Activated CD4-positive, alpha-beta T cell treated with anti-CD3 and anti-CD28 coated beads for 36 hours (primary cell): Measurements from ENCODE around the gene KRT77. TPM values are rescaled to one million over a fixed set of nuclear protein-coding genes. Genes with fewer than 3 reads are reported as not detected.

Experiments
- ATAC-seq: fragments of 200-7000 bp; cut with Tn5 transposase; one replicate; pipeline ENCODE4 v1.10.0; 2021; ENCODE audit warnings: mild to moderate bottlenecking, moderate library complexity
- CTCF ChIA-PET: fragments of 350-600 bp; sonication (Branson Sonifier 250); formaldehyde crosslinking; loops from one replicate; lab custom pipeline; 2021; ENCODE audit warnings: antibody characterized with exemption; lab: Charles Lee
- POLR2A ChIA-PET: fragments of 350-600 bp; sonication (Branson Sonifier 250); formaldehyde crosslinking; loops from one replicate; lab custom pipeline; 2021; ENCODE audit warnings: antibody characterized with exemption, inconsistent platforms; lab: Charles Lee
- DNase-seq: peaks from one replicate; pipeline ENCODE4 v3.0.0-alpha.2; 2020
- H3K27ac Mint-ChIP-seq: one replicate; pipeline ENCODE4 v1.8.0; 2021; ENCODE audit warnings: mixed read lengths
- H3K27me3 Mint-ChIP-seq: one replicate; pipeline ENCODE4 v1.8.0; 2021; ENCODE audit warnings: mixed read lengths
- H3K36me3 Mint-ChIP-seq: one replicate; pipeline ENCODE4 v1.8.0; 2021; ENCODE audit warnings: low read depth, mixed read lengths
- H3K4me1 Mint-ChIP-seq: one replicate; pipeline ENCODE4 v1.8.0; 2021; ENCODE audit warnings: mixed read lengths
- H3K4me3 Mint-ChIP-seq: one replicate; pipeline ENCODE4 v1.8.0; 2021; ENCODE audit warnings: mild to moderate bottlenecking, moderate library complexity, mixed read lengths
- H3K9me3 Mint-ChIP-seq: one replicate; pipeline ENCODE4 v1.8.0; 2021; ENCODE audit warnings: low read depth, mixed read lengths
- intact Hi-C, 2 experiments: fragments of 100-400 bp; cut with DNase I in 1 of 2; cut with micrococcal nuclease in 1 of 2; formaldehyde crosslinking; loops; one replicate each; pipeline versions ENCODE4 v1.14.2 to v1.15.1; 2022 to 2024; cut with DNase I, micrococcal nuclease
- total RNA-seq, 2 experiments: library from RNA; stranded (reverse); gene quantifications; one replicate each; pipeline ENCODE4 v1.2.3, GENCODE V29; 2021

The KRT77 gene
- total RNA-seq, 2 experiments from 2014 or later = not detected

DNA sequence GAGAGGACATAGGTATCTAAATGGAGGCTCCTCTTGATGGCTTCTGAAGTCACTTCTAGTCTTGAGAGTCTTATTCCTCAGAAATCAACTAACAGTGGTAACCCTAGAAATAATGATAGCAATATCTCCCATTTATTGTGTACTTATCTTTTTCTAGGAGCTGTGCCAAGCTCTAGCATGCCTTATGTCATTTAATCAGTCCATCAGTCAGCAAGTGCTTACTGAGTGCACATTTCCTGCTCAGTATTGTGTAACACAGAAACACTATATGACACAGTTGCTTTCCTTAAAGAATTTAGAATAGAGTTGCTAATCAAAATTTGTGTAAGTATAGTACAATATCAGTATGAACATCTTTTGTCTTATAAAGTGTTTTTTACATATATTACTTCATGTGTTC, 37.3 kb upstream of the KRT77 start:
- DNase-seq = no peak
- no peaks in the 10 kb centered on the region for H3K27me3 Mint-ChIP-seq
- no peaks in the 10 kb centered on the region for H3K36me3 Mint-ChIP-seq
- ChIA-PET CTCF (interaction anchor here (0.7 kb wide), 1 partner anchor 107 kb away, joined by 4 read pairs; no protein-coding TSS in a partner anchor), POLR2A (no interaction called here)
- H3K4me1 Mint-ChIP-seq = no peaks in the 10 kb centered on the region
- ATAC-seq = no peak
- H3K4me3 Mint-ChIP-seq = no peak overlapping the region
- H3K27ac Mint-ChIP-seq = no peak overlapping the region
- intact Hi-C loops = no loop called here
- no peaks in the 10 kb centered on the region for H3K9me3 Mint-ChIP-seq

DNA sequence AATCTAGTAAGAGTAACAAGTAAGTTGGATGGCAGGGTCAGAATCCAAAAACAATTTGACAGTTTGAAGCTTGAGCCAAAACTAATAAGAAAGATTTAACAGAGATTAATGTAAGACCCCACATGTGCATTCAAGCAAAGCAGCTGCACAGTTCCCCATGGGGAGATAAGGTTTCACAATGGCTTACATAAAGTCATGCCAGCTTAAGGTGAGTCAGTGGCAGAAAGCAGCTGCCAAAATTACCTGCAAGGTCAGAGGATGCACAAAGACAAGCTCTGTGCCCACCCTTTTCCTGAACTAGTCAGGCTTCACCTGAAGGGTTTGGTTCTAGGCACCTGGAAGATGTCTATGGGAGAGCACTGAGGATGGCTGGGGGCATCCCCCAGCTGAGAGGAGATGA, 36.6 kb upstream of the KRT77 start:
- Mint-ChIP-seq H3K4me1 (no peaks in the 10 kb centered on the region), H3K36me3 (no peaks in the 10 kb centered on the region), H3K4me3 (no peak overlapping the region), H3K27me3 (no peaks in the 10 kb centered on the region), H3K9me3 (no peaks in the 10 kb centered on the region), H3K27ac (no peak overlapping the region)
- ATAC-seq (no peak), DNase-seq (no peak)
- POLR2A ChIA-PET = no interaction called here
- intact Hi-C loops = no loop called here
- CTCF ChIA-PET = interaction anchor here (0.7 kb wide), 1 partner anchor 106 kb away, joined by 4 read pairs; no protein-coding TSS in a partner anchor

DNA sequence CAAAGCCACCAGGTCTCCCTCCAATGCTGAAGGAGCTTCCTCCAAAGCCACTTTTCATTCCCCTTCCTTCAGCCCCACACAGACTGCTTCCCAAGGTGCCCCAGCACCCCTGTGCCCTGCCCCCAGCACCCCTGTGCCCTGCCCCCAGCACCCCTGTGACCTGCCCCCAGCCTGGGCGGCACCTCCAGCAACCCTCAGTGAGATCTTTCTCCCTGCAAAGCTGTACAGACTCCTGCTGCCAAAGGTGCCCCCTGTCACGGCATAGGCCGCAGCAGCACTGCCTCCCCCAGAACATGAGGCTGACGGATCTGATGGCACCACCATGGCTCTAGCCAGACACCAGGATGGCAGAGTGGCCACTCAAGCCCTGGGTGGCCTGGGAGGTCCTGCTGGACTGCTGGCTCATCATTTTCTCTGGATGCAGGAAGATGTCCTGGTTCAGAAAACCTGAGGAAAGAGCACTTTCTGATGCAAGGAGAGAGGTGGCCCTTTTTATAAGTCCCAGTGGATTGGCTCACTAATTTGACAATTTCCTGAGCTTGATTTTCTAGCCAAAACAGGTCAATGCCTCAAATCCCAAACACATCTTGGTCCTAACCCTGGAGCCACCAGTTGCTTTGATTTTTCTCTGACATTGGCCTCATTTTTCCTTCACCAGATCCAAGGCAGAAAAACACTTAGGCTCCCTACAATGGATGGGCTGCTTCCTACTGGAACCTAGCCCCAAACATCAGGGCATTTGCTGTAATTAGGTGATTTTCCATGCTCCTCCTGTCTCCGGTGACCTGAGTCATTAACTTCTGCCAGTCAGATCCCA, 32.7 kb upstream of the KRT77 start:
- DNase-seq (no peak), ATAC-seq (no peak)
- Mint-ChIP-seq H3K27ac (no peak overlapping the region), H3K9me3 (no peaks in the 10 kb centered on the region), H3K36me3 (no peaks in the 10 kb centered on the region), H3K4me3 (no peak overlapping the region), H3K27me3 (no peaks in the 10 kb centered on the region), H3K4me1 (no peaks in the 10 kb centered on the region)
- CTCF ChIA-PET = no interaction called here
- intact Hi-C loops = no loop called here
- POLR2A ChIA-PET = no interaction called here

DNA sequence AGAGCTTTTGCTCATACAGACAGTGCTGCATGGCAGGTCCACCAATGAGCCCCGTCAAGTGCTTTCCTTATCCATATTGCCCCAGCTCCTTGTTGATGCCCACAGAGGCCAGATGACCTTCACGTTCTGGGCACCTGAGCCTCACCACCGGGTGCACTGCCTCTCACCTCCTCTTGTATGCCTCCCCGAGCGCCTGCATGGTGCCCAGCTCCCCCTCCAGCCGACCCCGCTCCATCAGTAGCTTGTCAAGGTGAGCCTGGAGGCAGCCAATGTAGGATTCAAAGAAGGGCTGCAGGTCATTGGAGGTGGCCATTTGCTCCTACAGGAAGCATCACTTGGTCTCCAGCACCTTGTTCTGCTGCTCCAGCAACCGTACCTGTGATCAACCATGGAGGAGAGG, 31.8 kb upstream of the KRT77 start:
- H3K27me3 Mint-ChIP-seq = no peaks in the 10 kb centered on the region
- CTCF ChIA-PET = interaction anchor here (0.5 to 0.8 kb wide), 2 partner anchors 10 to 201 kb away, joined by 3 read pairs; no protein-coding TSS in a partner anchor
- intact Hi-C loops = no loop called here
- no peak overlapping the region for H3K27ac Mint-ChIP-seq
- ATAC-seq (no peak), DNase-seq (no peak)
- no peak overlapping the region for H3K4me3 Mint-ChIP-seq
- no peaks in the 10 kb centered on the region for H3K9me3 Mint-ChIP-seq
- H3K4me1 Mint-ChIP-seq = no peaks in the 10 kb centered on the region
- H3K36me3 Mint-ChIP-seq = no peaks in the 10 kb centered on the region
- POLR2A ChIA-PET = no interaction called here

DNA sequence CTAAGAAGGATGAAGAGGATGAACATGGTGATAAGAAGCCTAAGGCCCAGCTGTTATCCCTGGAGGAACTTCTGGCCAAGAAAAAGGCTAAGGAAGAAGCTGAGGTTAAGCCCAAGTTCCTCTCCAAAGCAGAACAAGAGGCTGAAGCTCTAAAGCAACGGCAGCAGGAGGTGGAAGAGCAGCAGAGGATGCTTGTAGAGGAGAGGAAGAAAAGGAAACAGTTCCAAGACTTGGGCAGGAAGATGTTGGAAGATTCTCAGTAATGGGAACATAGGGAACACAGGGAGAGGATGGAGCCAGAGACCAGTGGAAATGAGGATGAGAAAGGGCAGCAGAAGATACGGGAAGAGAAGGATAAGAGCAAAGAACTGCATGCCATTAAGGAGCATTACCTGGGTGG, 27.5 kb upstream of the KRT77 start:
- Mint-ChIP-seq H3K4me1 (no peaks in the 10 kb centered on the region), H3K27ac (no peak overlapping the region), H3K4me3 (no peak overlapping the region), H3K27me3 (no peaks in the 10 kb centered on the region), H3K36me3 (no peaks in the 10 kb centered on the region), H3K9me3 (no peaks in the 10 kb centered on the region)
- intact Hi-C loops = no loop called here
- ChIA-PET CTCF (no interaction called here), POLR2A (no interaction called here)
- DNase-seq (no peak), ATAC-seq (no peak)

DNA sequence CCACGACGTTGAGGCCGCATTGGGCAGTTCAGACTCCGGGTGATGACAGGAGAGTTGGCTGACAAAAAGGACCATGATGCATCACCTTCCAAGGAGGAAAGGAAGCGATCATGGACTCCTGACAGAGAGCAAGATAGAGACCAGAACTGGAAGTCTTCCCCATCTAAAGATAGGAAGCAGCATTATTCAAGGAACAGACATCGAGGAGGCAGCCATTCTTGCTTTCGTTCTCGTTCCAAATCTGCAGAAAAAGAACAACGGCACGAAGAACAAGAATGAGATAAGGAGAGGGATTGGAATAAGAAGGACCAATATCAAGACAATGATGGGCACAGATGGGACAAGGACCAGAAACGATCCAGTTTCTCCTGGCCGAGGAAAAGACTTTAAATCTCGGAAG, 27.1 kb upstream of the KRT77 start:
- Mint-ChIP-seq H3K36me3 (no peaks in the 10 kb centered on the region), H3K27me3 (no peaks in the 10 kb centered on the region), H3K27ac (no peak overlapping the region), H3K9me3 (no peaks in the 10 kb centered on the region), H3K4me1 (no peaks in the 10 kb centered on the region), H3K4me3 (no peak overlapping the region)
- POLR2A ChIA-PET = no interaction called here
- ATAC-seq (no peak), DNase-seq (no peak)
- intact Hi-C loops = no loop called here
- CTCF ChIA-PET = no interaction called here

DNA sequence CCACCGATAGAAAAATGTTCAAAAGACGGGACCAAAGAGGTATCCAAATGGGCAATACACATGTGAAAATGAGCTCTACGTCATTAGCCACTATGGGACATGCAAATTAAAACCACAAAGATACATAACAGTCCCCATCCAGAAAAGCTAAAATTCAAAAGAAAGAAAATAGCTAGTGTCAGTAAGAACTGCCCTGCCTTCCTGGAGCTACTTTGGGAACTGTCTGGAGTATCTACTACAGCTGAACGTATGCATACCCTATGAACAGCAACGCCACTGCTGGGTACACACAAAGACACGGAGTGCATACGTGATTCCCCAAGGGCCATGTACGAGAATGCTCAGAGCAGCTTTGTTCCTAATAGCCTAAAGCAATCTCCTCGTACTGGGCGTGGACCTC, 25.8 kb upstream of the KRT77 start:
- Mint-ChIP-seq H3K4me1 (no peaks in the 10 kb centered on the region), H3K27ac (no peak overlapping the region), H3K9me3 (no peaks in the 10 kb centered on the region), H3K36me3 (no peaks in the 10 kb centered on the region), H3K27me3 (no peaks in the 10 kb centered on the region), H3K4me3 (no peak overlapping the region)
- intact Hi-C loops = no loop called here
- ATAC-seq (no peak), DNase-seq (no peak)
- ChIA-PET CTCF (interaction anchor here (0.6 kb wide), 1 partner anchor 421 kb away, joined by 5 read pairs; no protein-coding TSS in a partner anchor), POLR2A (no interaction called here)

DNA sequence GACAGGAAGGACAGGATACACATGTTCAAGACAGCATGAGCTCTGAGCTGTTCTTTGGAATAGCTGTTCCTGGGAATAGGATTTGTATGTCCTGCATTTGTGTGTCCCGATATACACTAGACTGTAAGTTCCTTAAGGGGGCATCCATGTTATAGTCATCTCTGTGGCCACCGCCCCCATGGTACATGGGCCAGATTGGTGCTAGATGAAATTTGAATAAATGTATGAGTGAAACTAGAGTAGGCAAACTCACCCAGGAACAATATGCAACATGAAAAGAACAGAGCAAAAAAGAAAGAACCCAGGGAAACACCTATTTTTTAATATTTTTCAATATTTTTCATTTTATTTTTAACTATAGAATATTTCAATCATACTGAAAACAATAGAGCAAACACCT, 25.1 kb upstream of the KRT77 start:
- Mint-ChIP-seq H3K4me1 (no peaks in the 10 kb centered on the region), H3K36me3 (no peaks in the 10 kb centered on the region), H3K27ac (no peak overlapping the region), H3K4me3 (no peak overlapping the region), H3K27me3 (no peaks in the 10 kb centered on the region), H3K9me3 (no peaks in the 10 kb centered on the region)
- DNase-seq = no peak
- ChIA-PET CTCF (no interaction called here), POLR2A (no interaction called here)
- no peak for ATAC-seq
- intact Hi-C loops = no loop called here

DNA sequence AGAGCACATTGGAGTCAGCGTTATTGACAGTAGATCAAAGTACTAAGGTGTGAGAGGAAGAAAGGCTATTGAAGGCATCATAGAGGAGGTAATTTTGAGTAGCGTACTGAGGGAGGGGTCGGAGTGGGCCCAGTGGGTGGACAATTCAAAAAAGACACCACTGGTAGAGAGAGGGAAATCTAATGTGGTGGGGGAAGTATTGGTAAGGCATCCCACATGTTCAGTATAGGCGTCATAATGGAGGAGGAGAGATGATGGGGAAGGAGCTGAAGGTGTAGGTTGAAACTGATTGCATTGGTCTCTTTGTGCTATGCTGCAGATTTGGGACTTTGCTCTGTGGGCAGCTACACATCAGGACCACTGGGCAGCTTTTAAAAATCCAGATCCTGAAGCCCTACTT, 23.7 kb upstream of the KRT77 start:
- Mint-ChIP-seq H3K36me3 (no peaks in the 10 kb centered on the region), H3K27ac (no peak overlapping the region), H3K4me1 (no peaks in the 10 kb centered on the region), H3K9me3 (no peaks in the 10 kb centered on the region), H3K4me3 (no peak overlapping the region), H3K27me3 (no peaks in the 10 kb centered on the region)
- DNase-seq (no peak), ATAC-seq (no peak)
- intact Hi-C loops = no loop called here
- ChIA-PET CTCF (interaction anchor here (0.7 kb wide), 1 partner anchor 153 kb away, joined by 3 read pairs; no protein-coding TSS in a partner anchor), POLR2A (no interaction called here)

DNA sequence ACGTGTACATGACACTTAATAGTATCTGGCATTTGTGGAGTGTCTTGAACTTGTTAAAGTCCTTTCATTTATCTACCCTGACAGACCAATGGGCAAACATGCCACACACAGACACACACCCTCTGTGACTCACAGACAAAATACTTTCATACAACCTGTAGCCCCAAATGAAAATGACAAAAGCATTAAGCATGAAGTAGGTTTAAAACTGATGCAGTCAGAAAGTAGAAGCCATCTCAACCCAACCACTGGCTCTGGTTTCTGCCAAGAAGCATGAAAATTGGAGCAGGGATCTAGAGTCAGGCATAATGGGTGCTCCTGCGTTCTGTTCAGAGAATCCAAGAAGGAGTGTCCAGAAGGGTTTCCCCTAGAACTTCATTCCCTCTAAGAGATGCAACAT, 23.1 kb upstream of the KRT77 start:
- no peaks in the 10 kb centered on the region for H3K36me3 Mint-ChIP-seq
- no peak for ATAC-seq
- ChIA-PET POLR2A (no interaction called here), CTCF (interaction anchor here (0.8 kb wide), 1 partner anchor 144 kb away, joined by 4 read pairs; no protein-coding TSS in a partner anchor)
- intact Hi-C loops = no loop called here
- no peak overlapping the region for H3K27ac Mint-ChIP-seq
- H3K9me3 Mint-ChIP-seq = no peaks in the 10 kb centered on the region
- no peak for DNase-seq
- no peaks in the 10 kb centered on the region for H3K27me3 Mint-ChIP-seq
- H3K4me3 Mint-ChIP-seq = no peak overlapping the region
- no peaks in the 10 kb centered on the region for H3K4me1 Mint-ChIP-seq

DNA sequence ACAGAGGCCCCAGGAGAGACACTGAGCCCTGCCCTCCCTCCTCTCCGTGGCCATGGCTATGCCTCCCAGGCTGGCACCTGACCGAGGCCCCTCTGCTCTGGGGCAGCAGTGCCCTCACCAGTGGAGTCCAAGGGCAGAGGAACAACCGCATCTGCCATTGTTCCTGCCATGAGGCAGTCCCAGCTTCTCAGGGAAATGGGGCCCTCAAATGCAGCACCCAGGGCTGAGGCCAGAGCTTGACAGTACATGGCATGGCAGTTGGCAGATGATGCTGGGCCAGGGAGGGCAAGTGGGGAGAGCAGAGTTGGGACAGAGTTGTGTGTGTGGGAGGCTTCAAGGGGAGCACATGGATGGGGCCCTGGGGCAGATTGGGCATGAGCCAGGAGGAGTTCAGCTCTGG, 21.1 kb upstream of the KRT77 start:
- no peak overlapping the region for H3K4me3 Mint-ChIP-seq
- H3K36me3 Mint-ChIP-seq = no peaks in the 10 kb centered on the region
- ATAC-seq (no peak), DNase-seq (no peak)
- H3K27me3 Mint-ChIP-seq = no peaks in the 10 kb centered on the region
- H3K9me3 Mint-ChIP-seq = no peaks in the 10 kb centered on the region
- no peak overlapping the region for H3K27ac Mint-ChIP-seq
- ChIA-PET POLR2A (no interaction called here), CTCF (interaction anchor here (0.6 kb wide), 2 partner anchors 31 to 95 kb away, joined by 3 to 4 read pairs; no protein-coding TSS in a partner anchor)
- intact Hi-C loops = no loop called here
- no peaks in the 10 kb centered on the region for H3K4me1 Mint-ChIP-seq

DNA sequence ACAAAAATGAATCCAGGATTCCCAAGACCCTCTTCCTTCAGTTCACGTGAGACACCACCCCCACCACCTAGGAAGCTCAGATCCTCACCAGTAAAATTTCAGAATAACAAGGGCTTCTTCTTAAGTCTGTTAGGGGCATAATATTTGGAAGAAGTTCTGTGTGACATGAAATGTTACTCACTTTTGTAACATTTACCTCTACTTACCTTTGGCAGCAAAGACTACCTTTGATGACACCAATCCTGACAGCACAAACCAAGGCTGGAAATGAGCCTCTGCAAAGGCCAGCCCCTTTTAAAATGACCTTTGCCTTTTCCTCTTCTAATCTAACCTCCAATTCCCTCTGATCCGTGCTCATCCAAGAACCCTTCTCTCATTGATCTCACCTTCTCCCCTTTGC, 19.4 kb upstream of the KRT77 start:
- H3K27ac Mint-ChIP-seq = no peak overlapping the region
- POLR2A ChIA-PET = no interaction called here
- CTCF ChIA-PET = interaction anchor here (0.7 kb wide), 1 partner anchor 1123 kb away, joined by 3 read pairs; no protein-coding TSS in a partner anchor
- no peak overlapping the region for H3K4me3 Mint-ChIP-seq
- ATAC-seq (no peak), DNase-seq (no peak)
- intact Hi-C loops = no loop called here
- H3K36me3 Mint-ChIP-seq = no peaks in the 10 kb centered on the region
- H3K27me3 Mint-ChIP-seq = no peaks in the 10 kb centered on the region
- H3K4me1 Mint-ChIP-seq = no peaks in the 10 kb centered on the region
- H3K9me3 Mint-ChIP-seq = no peaks in the 10 kb centered on the region
